Caco-2 (cell line): Measurements from ENCODE around the gene RPS18. TPM values are rescaled to one million over a fixed set of nuclear protein-coding genes. Genes with fewer than 3 reads are reported as not detected.
A peak's percentile ranks its signal among the peaks of the same experiment; 100 is the strongest.
"Not testable (repeated sequence)": the region's sequence is repeated elsewhere in the genome, so short reads cannot be mapped to it uniquely, and the experiment has no call there.

Experiments used
- Bru-seq: library from RNA; stranded (reverse); fragments of 400-500 nt; gene quantifications from one replicate; lab custom pipeline; 2021; lab: Mats Ljungman, UMichigan
- BruChase-seq, 2 experiments: library from RNA; stranded (reverse); fragments of 400-500 nt; gene quantifications; one replicate each; lab custom pipeline; 2021; lab: Mats Ljungman, UMichigan
- BruUV-seq: library from RNA; stranded (reverse); fragments of 400-500 nt; replicated peaks from 2 replicates; lab custom pipeline; 2021; lab: Mats Ljungman, UMichigan
- CTCF ChIA-PET: fragments of 300-600 bp; sonication (Branson Sonifier 250); formaldehyde crosslinking; loops from one replicate; lab custom pipeline; 2022; ENCODE audit warnings: antibody characterized with exemption; lab: Charles Lee
- POLR2A ChIA-PET: fragments of 300-600 bp; sonication (Branson Sonifier 250); formaldehyde crosslinking; loops from one replicate; lab custom pipeline; 2022; ENCODE audit warnings: antibody characterized with exemption; lab: Charles Lee
- DNase-seq, 2 experiments: peaks; one replicate each; pipeline versions ENCODE4 v3.0.0 to v3.0.0-alpha.2; 2020 to 2022
- H3K27me3 ChIP-seq: replicated peaks from 2 replicates; pipeline ENCODE4 v1.6.0; 2011; ENCODE audit warnings: low read length; ENCODE audit not compliant: control insufficient read depth, insufficient read depth
- H3K36me3 ChIP-seq: 2 replicates; pipeline ENCODE4 v1.5.1; 2011; ENCODE audit warnings: low read length; ENCODE audit not compliant: control insufficient read depth, insufficient read depth
- H3K4me1 ChIP-seq: fragments of 250-450 bp; sonication (Bioruptor Pico); 2 replicates; pipeline ENCODE4 v1.5.1; 2020; ENCODE audit warnings: mild to moderate bottlenecking
- H3K4me3 ChIP-seq: 2 replicates; pipeline ENCODE4 v1.5.1; 2011; ENCODE audit warnings: low read depth, mild to moderate bottlenecking, control low read depth, low read length
- H3K9me3 ChIP-seq: fragments of 250-450 bp; sonication (Bioruptor Pico); 2 replicates; pipeline ENCODE4 v1.5.1; 2020; ENCODE audit warnings: mild to moderate bottlenecking, moderate library complexity
- H3K27ac Mint-ChIP-seq: one replicate; pipeline ENCODE4 v1.8.0; 2022; ENCODE audit warnings: mixed read lengths; ENCODE audit not compliant: unreplicated experiment
- H3K27me3 Mint-ChIP-seq: one replicate; pipeline ENCODE4 v1.8.0; 2022; ENCODE audit warnings: mixed read lengths; ENCODE audit not compliant: insufficient read depth, unreplicated experiment
- H3K36me3 Mint-ChIP-seq: one replicate; pipeline ENCODE4 v1.8.0; 2022; ENCODE audit warnings: mild to moderate bottlenecking, mixed read lengths; ENCODE audit not compliant: insufficient read depth, unreplicated experiment
- H3K4me1 Mint-ChIP-seq: one replicate; pipeline ENCODE4 v1.8.0; 2022; ENCODE audit warnings: low read depth, mixed read lengths; ENCODE audit not compliant: unreplicated experiment
- H3K4me3 Mint-ChIP-seq: one replicate; pipeline ENCODE4 v1.8.0; 2022; ENCODE audit warnings: mild to moderate bottlenecking, moderate library complexity, mixed read lengths; ENCODE audit not compliant: unreplicated experiment
- H3K9me3 Mint-ChIP-seq: one replicate; pipeline ENCODE4 v1.8.0; 2022; ENCODE audit warnings: mixed read lengths; ENCODE audit not compliant: unreplicated experiment
- intact Hi-C: fragments of 100-400 bp; cut with micrococcal nuclease; formaldehyde crosslinking; loops from one replicate; pipeline ENCODE4 v1.10.0; 2022; ENCODE audit not compliant: unreplicated experiment
- long read RNA-seq: library from polyadenylated mRNA; stranded (forward); transcript quantifications from one replicate; pipeline ENCODE4 v2.0.0, GENCODE V29; 2022
- total RNA-seq: library from RNA; stranded (reverse); gene quantifications from 2 replicates; pipeline ENCODE4 v1.2.3, GENCODE V29; 2022
- TF ChIP-seq, protein P1 (sequence below), 2 experiments: fragments of 200-600 bp in 1 of 2; IDR thresholded peaks; 1 replicate in 1 of 2; 2 replicates in 1 of 2; pipeline versions ENCODE4 v1.5.1 to v1.8.0; 2011 to 2022; ENCODE audit warnings: antibody characterized with exemption in 1 of 2, control low read depth in 1 of 2, inconsistent platforms in 1 of 2, low read depth in 1 of 2, low read length in 1 of 2, mild to moderate bottlenecking in 1 of 2, moderate library complexity in 1 of 2; ENCODE audit not compliant: insufficient read depth in 1 of 2, severe bottlenecking in 1 of 2, unreplicated experiment in 1 of 2

RPS18 gene
- total RNA-seq (2,340 and 2,366 TPM in 2 replicates), Bru-seq, nascent RNA (percentile 100 among the genes with signal in this experiment), BruChase-seq, experiment 1, labeled RNA remaining after a 2-hour chase (percentile 99 among the genes with signal in this experiment), BruChase-seq, experiment 2, labeled RNA remaining after a 6-hour chase (percentile 99 among the genes with signal in this experiment)
- long read RNA-seq, transcript RPS18-236 (5 exons, 996 nt): minor isoform, 18 of 528 reads
- long read RNA-seq, transcript RPS18-230 (6 exons, 613 nt): major isoform, 491 of 528 reads
- long read RNA-seq, partial matches to known transcripts: 9 of 528 reads
- long read RNA-seq, other reads (novel, unspliced or antisense): 5 of 528 reads

DNA sequence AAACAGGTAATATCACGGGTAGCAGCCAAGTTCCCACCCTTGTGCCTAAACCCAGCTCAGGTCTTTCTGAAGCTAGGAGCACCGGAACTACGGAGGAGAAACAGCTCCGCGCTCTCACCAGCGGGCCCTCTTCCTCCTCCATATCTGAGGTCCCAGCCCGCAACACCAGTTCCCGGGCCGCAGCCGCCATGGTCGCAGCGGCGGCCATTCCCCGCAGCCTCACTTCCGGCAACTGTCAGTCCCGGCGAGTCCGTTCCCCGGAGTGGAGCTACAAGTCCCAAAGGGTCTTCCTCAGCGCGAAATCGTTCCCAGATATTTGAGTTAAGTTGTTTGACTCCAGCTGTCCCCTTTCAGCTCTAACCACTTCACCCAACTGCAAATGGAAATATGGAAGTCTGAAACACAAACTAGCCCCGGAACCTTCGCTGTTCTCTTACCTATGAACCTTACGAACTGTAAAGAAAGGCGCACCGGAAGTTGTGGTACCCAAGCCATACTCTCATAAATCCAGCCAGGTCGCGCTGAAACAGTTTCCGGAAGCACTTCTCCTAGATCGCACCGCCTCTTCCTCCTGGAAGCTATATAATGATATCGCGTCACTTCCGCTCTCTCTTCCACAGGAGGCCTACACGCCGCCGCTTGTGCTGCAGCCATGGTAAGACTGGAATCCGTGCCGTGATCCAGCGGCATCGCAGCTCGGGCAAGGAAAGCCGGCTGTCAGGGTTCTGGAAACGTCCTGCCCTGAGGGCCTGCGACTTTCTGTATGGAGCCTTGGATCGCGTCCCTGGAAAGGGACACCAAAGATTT, at the start of gene RPS18, which contains the start of gene VPS52:
Gene RPS18, plus strand, starts transcription at position 608 of the 807 bp plus-strand sequence. Its CDS starts 45 bp downstream, at position 653.
Gene VPS52, minus strand, starts transcription at position 409 of the 807 bp plus-strand sequence. Its CDS starts 201 bp downstream, at position 208.
- H3K36me3 Mint-ChIP-seq: peaks cover 55% of the 10 kb centered on the region
- ChIA-PET CTCF (interaction anchor here (0.6 to 1.3 kb wide), 6 partner anchors 22 to 232 kb away, joined by 3 to 21 read pairs (median 4); partner anchors contain the start of genes CUTA, RGL2 and ZBTB22), POLR2A (interaction anchor here (0.6 to 2.3 kb wide), 11 partner anchors 12 to 300 kb away, joined by 3 to 17 read pairs (median 7); partner anchors contain the start of genes CUTA, PFDN6, WDR46 and ZBTB22)
- Histone ChIP-seq H3K27me3 (no peaks in the 10 kb centered on the region), H3K36me3 (peaks cover 9% of the 10 kb centered on the region), H3K4me3 (peak within 1 kb of the TSS; percentile 56), H3K9me3 (no peaks in the 10 kb centered on the region), H3K4me1 (peaks cover 18% of the 10 kb centered on the region)
- no peaks in the 10 kb centered on the region for H3K9me3 Mint-ChIP-seq
- intact Hi-C loops: loop anchor here (1.0 kb wide), 1 partner anchor 22 kb away; no protein-coding TSS in a partner anchor
- BruUV-seq: TSS peak; percentile 83
- TF ChIP-seq, protein P1, sequence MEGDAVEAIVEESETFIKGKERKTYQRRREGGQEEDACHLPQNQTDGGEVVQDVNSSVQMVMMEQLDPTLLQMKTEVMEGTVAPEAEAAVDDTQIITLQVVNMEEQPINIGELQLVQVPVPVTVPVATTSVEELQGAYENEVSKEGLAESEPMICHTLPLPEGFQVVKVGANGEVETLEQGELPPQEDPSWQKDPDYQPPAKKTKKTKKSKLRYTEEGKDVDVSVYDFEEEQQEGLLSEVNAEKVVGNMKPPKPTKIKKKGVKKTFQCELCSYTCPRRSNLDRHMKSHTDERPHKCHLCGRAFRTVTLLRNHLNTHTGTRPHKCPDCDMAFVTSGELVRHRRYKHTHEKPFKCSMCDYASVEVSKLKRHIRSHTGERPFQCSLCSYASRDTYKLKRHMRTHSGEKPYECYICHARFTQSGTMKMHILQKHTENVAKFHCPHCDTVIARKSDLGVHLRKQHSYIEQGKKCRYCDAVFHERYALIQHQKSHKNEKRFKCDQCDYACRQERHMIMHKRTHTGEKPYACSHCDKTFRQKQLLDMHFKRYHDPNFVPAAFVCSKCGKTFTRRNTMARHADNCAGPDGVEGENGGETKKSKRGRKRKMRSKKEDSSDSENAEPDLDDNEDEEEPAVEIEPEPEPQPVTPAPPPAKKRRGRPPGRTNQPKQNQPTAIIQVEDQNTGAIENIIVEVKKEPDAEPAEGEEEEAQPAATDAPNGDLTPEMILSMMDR (IDR thresholded peaks at IDR 0.05; ENCODE audit: insufficient read depth in 1 of 2, low read depth in 1 of 2, low read length in 1 of 2, severe bottlenecking in 1 of 2, unreplicated experiment in 1 of 2): no peak
- no peaks in the 10 kb centered on the region for H3K27me3 Mint-ChIP-seq
- DNase-seq: peak; percentile 93 to 97
- H3K4me3 Mint-ChIP-seq: peak within 1 kb of the TSS; percentile 95
- peaks cover 24% of the 10 kb centered on the region for H3K4me1 Mint-ChIP-seq
- peak within 1 kb of the TSS; percentile 100 for H3K27ac Mint-ChIP-seq

DNA sequence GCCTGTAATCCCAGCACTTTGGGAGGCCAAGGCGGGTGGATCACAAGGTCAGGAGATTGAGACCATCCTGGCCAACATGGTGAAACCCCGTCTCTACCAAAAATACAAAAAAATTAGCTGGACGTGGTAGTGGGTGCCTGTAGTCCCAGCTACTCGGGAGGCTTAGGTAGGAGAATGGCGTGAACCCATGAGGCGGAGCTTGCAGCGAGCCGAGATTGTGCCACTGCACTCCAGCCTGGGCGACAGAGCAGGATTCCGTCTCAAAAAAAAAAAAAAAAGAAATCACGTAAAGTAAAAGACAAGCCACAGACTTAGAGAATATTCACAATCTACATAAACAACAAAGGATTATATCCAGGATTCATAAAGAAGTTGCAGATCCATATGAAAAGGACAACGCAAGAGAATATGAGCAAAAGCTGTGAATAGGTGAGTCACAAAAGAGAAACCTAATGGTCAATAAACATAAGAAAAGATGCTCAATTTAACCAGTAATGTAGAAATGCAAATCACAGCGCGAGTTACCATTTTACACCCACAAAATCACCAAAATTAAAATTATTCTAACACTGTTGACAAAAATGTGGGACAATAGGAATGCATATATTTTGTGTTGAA, 45.3 kb upstream of the RPS18 start:
- H3K4me3 ChIP-seq, H3K9me3 ChIP-seq, H3K4me3 Mint-ChIP-seq, intact Hi-C loops, H3K27me3 ChIP-seq, H3K4me1 Mint-ChIP-seq, BruUV-seq, H3K27ac Mint-ChIP-seq, H3K36me3 ChIP-seq, H3K9me3 Mint-ChIP-seq, H3K36me3 Mint-ChIP-seq, DNase-seq, H3K4me1 ChIP-seq: not testable (repeated sequence)
- CTCF ChIA-PET: interaction anchor here (0.6 to 1.6 kb wide), 2 partner anchors 21 to 35 kb away, joined by 3 to 4 read pairs; no protein-coding TSS in a partner anchor
- peaks cover 10% of the 10 kb centered on the region for H3K27me3 Mint-ChIP-seq
- POLR2A ChIA-PET: interaction anchor here (0.7 kb wide), 1 partner anchor 97 kb away, joined by 7 read pairs; no protein-coding TSS in a partner anchor

GRCh38 chr6:33235221-33235634, 36.6 kb upstream of the RPS18 start:
- Mint-ChIP-seq H3K27me3 (peaks cover 20% of the 10 kb centered on the region), H3K4me1 (no peaks in the 10 kb centered on the region), H3K9me3 (no peaks in the 10 kb centered on the region), H3K4me3 (no peak overlapping the region), H3K36me3 (no peaks in the 10 kb centered on the region), H3K27ac (no peak overlapping the region)
- no peaks in the 10 kb centered on the region for H3K4me1 ChIP-seq
- H3K27me3 ChIP-seq: no peaks in the 10 kb centered on the region
- no TSS peak for BruUV-seq
- TF ChIP-seq, protein P1 (IDR thresholded peaks at IDR 0.05; ENCODE audit: insufficient read depth in 1 of 2, low read depth in 1 of 2, low read length in 1 of 2, severe bottlenecking in 1 of 2, unreplicated experiment in 1 of 2): no peak
- no peaks in the 10 kb centered on the region for H3K9me3 ChIP-seq
- no peak for DNase-seq
- ChIA-PET POLR2A (no interaction called here), CTCF (no interaction called here)
- intact Hi-C loops: no loop called here
- H3K4me3 ChIP-seq: no peak overlapping the region
- H3K36me3 ChIP-seq: no peaks in the 10 kb centered on the region
